Putamen (tissue), 1 donor: ENCODE measurements around the gene AGAP1.

Experiments used
- DNase-seq: peaks from one replicate; pipeline ENCODE4 v3.0.0-alpha.2; 2016; ENCODE audit warnings: low spot score

Gene AGAP1

GRCh38 chr2:236102971-236103370 lies 609.1 kb downstream of the AGAP1 start:
- DNase-seq: no peak

DNA sequence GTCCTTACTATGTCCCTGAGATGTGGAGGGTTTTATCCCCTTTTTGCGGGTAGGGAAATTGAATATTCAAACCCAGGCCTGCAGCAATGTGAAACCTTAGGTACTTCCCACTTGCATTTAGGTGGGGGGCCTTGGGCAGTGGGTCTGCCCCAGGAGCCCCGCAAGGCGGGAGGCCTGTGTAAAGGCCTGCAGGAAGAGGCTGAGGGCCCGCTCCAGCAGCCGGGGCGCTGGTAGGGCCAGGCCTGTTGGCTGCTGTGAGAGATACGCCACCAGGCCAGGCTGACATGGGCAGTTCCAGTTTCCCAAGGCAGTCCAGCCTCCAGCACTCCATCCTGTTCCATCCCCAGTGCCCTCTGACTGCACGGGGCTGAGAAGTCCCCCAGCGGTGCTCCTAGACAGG lies 610.1 kb downstream of the AGAP1 start:
- DNase-seq: no peak

GRCh38 chr2:236105955-236106607 lies 612.2 kb downstream of the AGAP1 start:
- no peak for DNase-seq

- DNase-seq: no peak
Measured at GRCh38 chr2:236106761-236107160, 612.9 kb downstream of the AGAP1 start.

- DNase-seq: no peak
Measured at GRCh38 chr2:236107536-236107935, 613.7 kb downstream of the AGAP1 start.

GRCh38 chr2:236107942-236108625 lies 614.2 kb downstream of the AGAP1 start:
- DNase-seq: no peak

- no peak for DNase-seq
Measured at GRCh38 chr2:236109061-236109460, 615.2 kb downstream of the AGAP1 start.

DNA sequence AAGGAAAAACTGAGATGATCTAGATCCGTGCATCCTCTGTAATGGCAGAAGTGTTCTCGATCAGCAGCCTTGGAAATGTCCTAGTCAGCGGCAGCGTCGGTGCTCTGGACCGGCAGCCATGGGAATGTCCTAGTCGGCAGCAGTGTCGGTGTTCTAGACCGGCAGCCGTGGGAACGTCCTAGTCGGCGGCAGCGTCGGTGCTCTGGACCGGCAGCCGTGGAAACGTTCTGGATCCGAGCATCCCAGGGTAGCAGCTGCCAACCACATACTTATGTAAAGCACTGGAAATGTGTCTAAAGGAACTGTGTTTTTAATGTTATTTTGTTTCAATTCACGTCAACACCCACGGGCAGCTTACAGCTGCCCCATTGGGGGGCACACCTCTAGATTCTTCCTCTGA lies 615.6 kb downstream of the AGAP1 start:
- DNase-seq: no peak

GRCh38 chr2:236112466-236112865 lies 618.6 kb downstream of the AGAP1 start:
- no peak for DNase-seq

- DNase-seq: no peak
Measured at GRCh38 chr2:236113425-236113824, 619.6 kb downstream of the AGAP1 start.

DNA sequence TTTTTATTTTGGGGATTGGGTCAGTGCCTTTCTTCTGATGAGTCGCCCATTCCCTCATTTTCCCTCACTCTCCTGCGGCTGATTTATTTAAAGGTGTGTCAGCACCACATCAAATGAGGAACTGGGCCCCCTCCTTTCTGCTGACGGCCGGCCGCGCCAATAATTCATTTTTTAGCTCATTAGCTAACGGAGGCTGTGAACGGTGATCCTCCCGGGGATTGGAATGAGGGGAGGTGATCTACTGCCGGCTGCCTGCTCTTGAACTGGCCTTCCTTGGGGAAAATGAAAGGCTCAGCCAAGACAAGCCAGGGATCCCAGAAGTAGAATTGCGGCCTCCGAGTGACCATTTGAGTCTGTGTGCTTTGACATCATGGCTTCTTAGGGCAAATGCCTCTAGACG lies 620.1 kb downstream of the AGAP1 start:
- DNase-seq: no peak

DNA sequence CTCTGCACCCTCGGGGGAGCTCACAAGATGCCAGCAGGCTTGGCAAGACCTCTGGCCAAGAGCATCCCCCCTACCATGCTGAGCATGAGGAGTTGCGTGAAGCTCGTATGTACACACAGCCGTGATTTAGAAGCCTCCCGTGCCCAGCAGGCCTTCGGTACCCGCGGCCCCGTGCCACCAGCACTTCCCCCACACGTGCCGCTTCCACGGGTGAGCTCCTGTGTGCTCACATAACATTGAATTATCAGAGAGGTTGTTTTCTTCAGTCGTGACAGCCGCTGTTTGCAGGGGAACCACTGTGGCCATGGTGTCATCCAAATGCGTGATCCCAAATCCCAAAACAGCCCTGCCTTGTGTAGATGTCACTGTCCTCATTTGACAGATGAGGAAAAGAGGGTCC lies 621.1 kb downstream of the AGAP1 start:
- DNase-seq: no peak

- no peak for DNase-seq
Measured at GRCh38 chr2:236117401-236117800, 623.6 kb downstream of the AGAP1 start.

GRCh38 chr2:236117861-236118269 lies 624.0 kb downstream of the AGAP1 start:
- DNase-seq: no peak

- no peak for DNase-seq
Measured at GRCh38 chr2:236119003-236119402, 625.2 kb downstream of the AGAP1 start.

DNA sequence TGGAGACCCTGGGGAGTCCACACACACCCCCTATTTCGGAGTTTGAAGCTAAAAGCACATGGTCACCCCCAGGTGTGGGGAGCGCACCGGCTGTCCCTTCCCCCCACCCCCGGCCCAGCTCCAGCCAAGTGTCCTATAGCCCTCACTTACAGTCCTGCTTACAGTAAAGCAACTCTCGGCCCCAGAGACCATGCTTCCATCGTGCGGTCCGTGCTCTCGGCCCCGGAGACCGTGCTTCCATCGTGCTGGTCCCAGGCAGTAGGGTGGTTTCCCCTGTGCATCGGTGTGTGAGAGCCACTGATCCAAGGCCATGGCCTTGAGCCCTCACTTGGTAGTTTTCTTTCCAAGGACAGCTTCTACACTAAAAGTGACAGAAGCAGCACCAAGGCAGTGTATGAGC lies 625.6 kb downstream of the AGAP1 start:
- DNase-seq: no peak

DNA sequence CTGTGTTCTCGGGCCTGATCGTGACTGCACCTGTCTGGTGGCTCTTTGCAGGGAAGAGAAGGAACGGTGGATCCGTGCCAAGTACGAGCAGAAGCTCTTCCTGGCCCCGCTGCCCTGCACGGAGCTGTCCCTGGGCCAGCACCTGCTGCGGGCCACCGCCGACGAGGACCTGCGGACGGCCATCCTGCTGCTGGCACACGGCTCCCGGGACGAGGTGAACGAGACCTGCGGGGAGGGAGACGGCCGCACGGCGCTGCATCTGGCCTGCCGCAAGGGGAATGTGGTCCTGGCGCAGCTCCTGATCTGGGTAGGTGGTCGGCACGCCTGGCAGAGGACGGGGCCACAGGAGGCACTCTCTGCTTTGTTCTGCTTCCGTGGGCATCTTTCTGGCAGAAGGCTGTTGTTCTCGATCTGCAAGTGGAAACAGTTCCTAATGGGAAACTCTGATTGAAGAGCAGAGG lies 626.3 kb downstream of the AGAP1 start:
- no peak for DNase-seq

DNA sequence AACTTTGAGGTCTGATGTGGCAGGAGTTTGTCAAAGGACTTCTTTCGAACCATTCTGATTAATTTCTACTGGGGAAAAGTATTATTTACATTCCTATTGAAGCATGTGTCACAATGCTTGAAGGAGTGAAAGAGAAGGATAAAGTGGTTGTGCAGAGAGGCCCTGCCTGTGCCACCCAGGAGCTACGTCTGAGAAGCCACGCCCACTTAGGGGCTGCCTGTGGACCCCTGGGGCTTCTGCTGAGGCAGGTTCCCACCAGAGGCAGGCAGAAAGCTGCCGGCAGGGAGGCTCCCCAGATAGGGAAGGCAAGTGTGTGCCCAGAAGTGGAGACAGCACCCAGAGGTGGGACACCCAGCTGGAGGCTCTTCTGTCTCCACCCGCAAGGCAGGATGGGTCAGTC lies 627.0 kb downstream of the AGAP1 start:
- DNase-seq: no peak

DNA sequence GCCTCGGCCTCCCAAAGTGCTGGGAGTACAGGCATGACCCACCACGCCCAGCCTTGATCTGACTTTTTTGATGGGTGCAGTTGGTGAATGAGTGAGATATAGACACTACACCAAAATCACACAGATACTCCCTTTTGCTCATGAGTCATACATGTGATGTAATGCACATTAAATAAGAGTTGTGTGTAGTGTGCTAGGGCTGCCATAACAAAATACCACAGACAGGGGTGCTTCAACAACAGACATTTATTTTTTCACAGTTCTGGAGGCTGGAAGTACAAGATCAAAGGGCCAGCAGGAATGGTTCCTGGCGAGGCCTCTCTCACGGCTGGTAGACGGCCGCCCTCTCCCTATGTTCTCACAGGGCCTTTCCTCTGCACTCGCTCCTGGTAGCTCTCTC lies 627.7 kb downstream of the AGAP1 start:
- no peak for DNase-seq

DNA sequence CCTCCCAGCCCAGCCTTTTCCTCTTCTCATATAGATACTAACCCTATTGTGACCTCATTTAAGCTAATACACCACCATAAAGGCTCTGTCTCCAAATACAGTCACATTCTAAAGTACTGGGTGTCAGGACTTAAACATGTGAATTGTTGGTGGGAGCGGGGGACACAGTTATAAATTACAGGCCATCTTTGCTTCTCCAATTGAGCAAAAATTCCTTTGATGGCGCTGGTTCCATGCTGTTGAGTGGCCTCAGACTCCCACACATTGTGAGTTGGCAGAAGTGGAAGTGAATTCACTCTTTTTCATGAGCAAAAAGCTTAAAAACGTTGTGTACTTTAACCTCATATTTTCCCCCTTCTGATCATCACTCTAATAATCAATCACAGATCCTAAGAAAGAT lies 628.4 kb downstream of the AGAP1 start:
- no peak for DNase-seq

- DNase-seq: no peak
Measured at GRCh38 chr2:236123716-236124115, 629.9 kb downstream of the AGAP1 start.

DNA sequence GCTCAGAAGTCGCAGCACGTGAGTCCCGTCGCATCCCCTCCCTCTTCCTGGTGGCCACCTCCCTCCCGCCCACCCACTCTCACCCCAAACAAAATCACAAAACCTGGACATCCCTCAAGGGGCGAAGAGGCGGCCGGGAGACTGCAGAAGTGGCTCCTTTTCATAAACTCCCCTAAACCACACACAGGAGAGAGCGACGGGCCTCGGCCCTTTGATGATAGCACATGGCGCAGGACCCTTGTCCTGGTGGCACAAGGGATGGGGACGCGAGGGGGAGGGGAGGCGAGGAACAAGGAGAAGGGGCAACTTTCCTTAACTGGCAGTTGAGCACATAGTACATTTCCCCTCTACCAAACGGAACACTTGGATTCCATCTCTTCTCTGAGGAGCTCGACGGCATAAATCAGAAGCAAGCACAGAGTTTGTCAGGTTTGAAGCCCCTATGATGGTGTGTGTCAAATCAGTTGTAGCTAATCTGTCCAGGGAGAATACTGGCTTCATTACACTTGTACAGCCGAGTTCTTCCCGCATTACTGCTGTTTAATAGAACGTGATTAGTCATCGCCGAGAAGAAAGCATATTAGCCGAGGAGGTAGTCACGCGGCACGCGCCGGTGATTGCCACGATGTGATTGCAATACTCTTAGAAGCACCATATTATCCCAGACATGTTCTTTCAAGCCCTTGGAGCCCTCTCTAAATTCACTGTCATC lies 630.5 kb downstream of the AGAP1 start:
- DNase-seq: no peak

GRCh38 chr2:236125541-236125940 lies 631.7 kb downstream of the AGAP1 start:
- DNase-seq: no peak
